SU-DHL-6 (cell line): ENCODE results near the gene MICAL3.
"Not testable (repeated sequence)": the region's sequence is repeated elsewhere in the genome, so short reads cannot be mapped to it uniquely, and the experiment has no call there.

Source experiments
- H2AFZ ChIP-seq: fragments of 200-600 bp; sonication (generic); 2 replicates; pipeline ENCODE4 v1.6.1; 2014; ENCODE audit warnings: low read depth, mild to moderate bottlenecking, moderate library complexity, mixed read lengths, antibody characterized with exemption, low read length; ENCODE audit not compliant: severe bottlenecking
- H3F3A ChIP-seq: fragments of 200-600 bp; shearing (Covaris generic); 2 replicates; pipeline ENCODE4 v1.6.0; 2016; ENCODE audit warnings: antibody characterized with exemption, mild to moderate bottlenecking; ENCODE audit not compliant: insufficient read depth
- H3K27ac ChIP-seq: fragments of 200-600 bp; sonication (generic); 2 replicates; pipeline ENCODE4 v1.5.1; 2016; ENCODE audit warnings: low read depth, mild to moderate bottlenecking, low read length, moderate library complexity, mixed read lengths
- H3K27me3 ChIP-seq: fragments of 200-600 bp; sonication (generic), shearing (Covaris generic); 2 replicates; pipeline ENCODE4 v1.6.0; 2014; ENCODE audit warnings: mild to moderate bottlenecking, low read length
- H3K36me3 ChIP-seq: fragments of 200-600 bp; sonication (generic); 2 replicates; pipeline ENCODE4 v1.6.1; 2014; ENCODE audit warnings: mild to moderate bottlenecking, low read length, mixed read lengths
- H3K4me2 ChIP-seq: fragments of 300-600, 200-600 bp; shearing (Covaris generic), sonication (generic); 2 replicates; pipeline ENCODE4 v1.6.0; 2014; ENCODE audit warnings: low read length, low read depth, mild to moderate bottlenecking; ENCODE audit not compliant: poor library complexity, severe bottlenecking
- H3K4me3 ChIP-seq: fragments of 200-600 bp; sonication (generic); 2 replicates; pipeline ENCODE4 v1.5.1; 2014; ENCODE audit warnings: antibody characterized with exemption, low read length, mild to moderate bottlenecking, mixed read lengths; ENCODE audit not compliant: insufficient read depth, poor library complexity, severe bottlenecking
- H3K79me2 ChIP-seq: fragments of 200-600 bp; sonication (generic); 2 replicates; pipeline ENCODE4 v1.6.1; 2014; ENCODE audit warnings: mild to moderate bottlenecking, low read length, moderate library complexity; ENCODE audit not compliant: insufficient read depth
- H3K9ac ChIP-seq: fragments of 200-600 bp; sonication (generic); 2 replicates; pipeline ENCODE4 v1.7.0; 2014; ENCODE audit warnings: mild to moderate bottlenecking, low read length
- H3K9me2 ChIP-seq: fragments of 200-600 bp; sonication (generic); replicated peaks from 2 replicates; pipeline ENCODE4 v1.6.1; 2014; ENCODE audit warnings: low read length; ENCODE audit not compliant: insufficient read depth
- H3K9me3 ChIP-seq: fragments of 200-600 bp; sonication (generic); 2 replicates; pipeline ENCODE4 v1.6.1; 2014; ENCODE audit warnings: low read length, mixed read lengths; ENCODE audit not compliant: insufficient read depth
- H4K20me1 ChIP-seq: fragments of 200-600 bp; sonication (generic); 2 replicates; pipeline ENCODE4 v1.6.1; 2014; ENCODE audit warnings: low read depth, mild to moderate bottlenecking, antibody characterized with exemption, low read length, moderate library complexity, mixed read lengths
- EZH2phosphoT487 ChIP-seq: fragments of 200-600 bp; sonication (generic), shearing (Covaris generic); conservative IDR thresholded peaks from 2 replicates; pipeline ENCODE4 v1.6.1; 2018; ENCODE audit warnings: mild to moderate bottlenecking, antibody characterized with exemption, low read length, moderate library complexity, mixed read lengths
- TF ChIP-seq, protein P1 (sequence below): fragments of 200-600 bp; sonication (generic); IDR thresholded peaks from one replicate; pipeline ENCODE4 v1.5.1; 2017; ENCODE audit warnings: antibody characterized with exemption, mild to moderate bottlenecking, low read length, moderate library complexity; ENCODE audit not compliant: insufficient read depth, poor library complexity, severe bottlenecking

The MICAL3 gene

DNA sequence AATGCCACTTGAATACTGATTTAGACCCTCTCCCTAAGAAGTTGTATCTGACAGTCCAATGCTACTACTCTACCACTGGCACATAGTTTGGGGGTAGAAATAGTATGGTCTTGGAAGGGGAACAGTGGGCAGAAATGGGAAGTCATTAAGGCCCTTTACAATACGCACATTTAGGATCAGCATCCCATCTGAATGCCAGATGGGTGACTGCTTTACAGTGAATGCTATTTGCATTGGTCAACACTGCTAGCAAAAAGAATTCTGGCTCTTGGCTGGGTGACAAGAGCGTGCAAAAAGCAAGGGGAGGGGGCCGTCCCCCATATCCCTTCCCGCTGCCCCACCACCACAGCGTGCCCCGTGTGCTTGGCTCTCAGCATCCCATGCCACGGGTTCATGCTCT lies 145.4 kb downstream of the MICAL3 start:
- no peaks in the 10 kb centered on the region for H3K9me2 ChIP-seq
- no peaks in the 10 kb centered on the region for H3K79me2 ChIP-seq
- no peak overlapping the region for H3K4me2 ChIP-seq
- no peak overlapping the region for H3K4me3 ChIP-seq
- no peaks in the 10 kb centered on the region for H4K20me1 ChIP-seq
- H3K9ac ChIP-seq = no peak overlapping the region
- H3K27me3 ChIP-seq = no peaks in the 10 kb centered on the region
- H3K9me3 ChIP-seq = no peaks in the 10 kb centered on the region
- H3K27ac ChIP-seq = no peak overlapping the region
- no peak overlapping the region for H2AFZ ChIP-seq
- TF ChIP-seq EZH2phosphoT487 = no peak
- TF ChIP-seq, protein P1, sequence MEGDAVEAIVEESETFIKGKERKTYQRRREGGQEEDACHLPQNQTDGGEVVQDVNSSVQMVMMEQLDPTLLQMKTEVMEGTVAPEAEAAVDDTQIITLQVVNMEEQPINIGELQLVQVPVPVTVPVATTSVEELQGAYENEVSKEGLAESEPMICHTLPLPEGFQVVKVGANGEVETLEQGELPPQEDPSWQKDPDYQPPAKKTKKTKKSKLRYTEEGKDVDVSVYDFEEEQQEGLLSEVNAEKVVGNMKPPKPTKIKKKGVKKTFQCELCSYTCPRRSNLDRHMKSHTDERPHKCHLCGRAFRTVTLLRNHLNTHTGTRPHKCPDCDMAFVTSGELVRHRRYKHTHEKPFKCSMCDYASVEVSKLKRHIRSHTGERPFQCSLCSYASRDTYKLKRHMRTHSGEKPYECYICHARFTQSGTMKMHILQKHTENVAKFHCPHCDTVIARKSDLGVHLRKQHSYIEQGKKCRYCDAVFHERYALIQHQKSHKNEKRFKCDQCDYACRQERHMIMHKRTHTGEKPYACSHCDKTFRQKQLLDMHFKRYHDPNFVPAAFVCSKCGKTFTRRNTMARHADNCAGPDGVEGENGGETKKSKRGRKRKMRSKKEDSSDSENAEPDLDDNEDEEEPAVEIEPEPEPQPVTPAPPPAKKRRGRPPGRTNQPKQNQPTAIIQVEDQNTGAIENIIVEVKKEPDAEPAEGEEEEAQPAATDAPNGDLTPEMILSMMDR = no peak
- H3F3A ChIP-seq = no peaks in the 10 kb centered on the region
- no peaks in the 10 kb centered on the region for H3K36me3 ChIP-seq

DNA sequence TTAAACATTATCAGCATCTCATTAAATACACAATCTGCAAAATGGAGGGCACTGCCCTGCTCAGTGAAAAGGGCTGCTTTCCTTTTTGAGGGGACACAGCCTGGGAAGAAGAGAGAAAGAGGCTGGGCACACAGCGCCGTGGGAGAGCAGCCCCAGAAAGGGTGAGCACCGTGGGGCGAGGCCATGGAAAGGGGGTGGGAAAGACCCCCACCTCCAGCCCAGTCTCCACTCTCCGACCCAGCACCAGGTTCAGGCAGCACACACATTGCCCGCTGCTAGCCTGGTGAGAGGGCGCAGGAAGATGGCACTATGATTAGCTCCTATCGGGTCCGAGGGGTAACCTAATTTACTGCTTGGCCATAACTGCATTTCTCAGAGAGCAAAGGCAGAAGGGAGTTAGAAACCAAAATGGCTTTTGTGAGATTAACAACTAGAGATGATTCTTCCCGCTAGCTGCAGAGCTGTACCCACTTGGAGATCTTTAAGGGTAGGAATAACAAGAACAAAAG lies 146.1 kb downstream of the MICAL3 start:
- no peaks in the 10 kb centered on the region for H3K79me2 ChIP-seq
- no peaks in the 10 kb centered on the region for H3K27me3 ChIP-seq
- no peak for TF ChIP-seq EZH2phosphoT487
- TF ChIP-seq, protein P1 = no peak
- no peak overlapping the region for H2AFZ ChIP-seq
- H3F3A ChIP-seq = no peaks in the 10 kb centered on the region
- no peaks in the 10 kb centered on the region for H3K9me2 ChIP-seq
- no peaks in the 10 kb centered on the region for H3K36me3 ChIP-seq
- no peak overlapping the region for H3K9ac ChIP-seq
- no peak overlapping the region for H3K4me2 ChIP-seq
- no peaks in the 10 kb centered on the region for H4K20me1 ChIP-seq
- H3K9me3 ChIP-seq = no peaks in the 10 kb centered on the region
- H3K27ac ChIP-seq = no peak overlapping the region
- H3K4me3 ChIP-seq = no peak overlapping the region

DNA sequence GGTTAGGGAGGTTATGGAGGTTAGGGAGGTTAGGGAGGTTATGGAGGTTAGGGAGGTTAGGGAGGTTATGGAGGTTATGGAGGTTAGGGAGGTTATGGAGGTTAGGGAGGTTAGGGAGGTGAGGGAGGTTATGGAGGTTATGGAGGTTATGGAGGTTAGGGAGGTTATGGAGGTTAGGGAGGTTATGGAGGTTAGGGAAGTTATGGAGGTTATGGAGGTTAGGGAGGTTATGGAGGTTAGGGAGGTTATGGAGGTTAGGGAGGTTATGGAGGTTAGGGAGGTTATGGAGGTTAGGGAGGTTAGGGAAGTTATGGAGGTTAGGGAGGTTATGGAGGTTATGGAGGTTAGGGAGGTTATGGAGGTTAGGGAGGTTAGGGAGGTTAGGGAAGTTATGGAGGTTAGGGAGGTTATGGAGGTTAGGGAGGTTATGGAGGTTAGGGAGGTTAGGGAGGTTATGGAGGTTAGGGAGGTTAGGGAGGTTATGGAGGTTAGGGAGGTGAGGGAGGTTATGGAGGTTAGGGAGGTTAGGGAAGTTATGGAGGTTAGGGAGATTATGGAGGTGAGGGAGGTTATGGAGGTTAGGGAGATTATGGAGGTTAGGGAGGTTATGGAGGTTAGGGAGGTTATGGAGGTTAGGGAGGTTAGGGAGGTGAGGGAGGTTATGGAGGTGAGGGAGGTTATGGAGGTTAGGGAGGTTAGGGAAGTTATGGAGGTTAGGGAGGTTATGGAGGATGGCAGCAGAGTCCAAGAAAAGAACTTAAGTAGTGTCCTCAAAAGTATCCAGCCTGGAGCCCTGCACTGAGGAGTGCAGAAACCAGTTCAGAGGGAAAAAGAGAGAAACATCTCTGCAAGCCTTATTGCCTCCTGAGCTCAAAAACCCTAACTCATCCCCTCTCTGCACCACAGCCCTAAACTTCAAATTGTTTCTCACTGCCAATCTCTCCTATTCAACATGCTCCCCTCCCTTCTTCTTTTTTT lies 147.2 kb downstream of the MICAL3 start:
- not testable (repeated sequence) for H3K9ac ChIP-seq, H3K9me2 ChIP-seq, H2AFZ ChIP-seq, H3K79me2 ChIP-seq, H3K27me3 ChIP-seq, H3K36me3 ChIP-seq, H3K9me3 ChIP-seq, H3K27ac ChIP-seq, H3K4me2 ChIP-seq, H3K4me3 ChIP-seq, H3F3A ChIP-seq, H4K20me1 ChIP-seq

DNA sequence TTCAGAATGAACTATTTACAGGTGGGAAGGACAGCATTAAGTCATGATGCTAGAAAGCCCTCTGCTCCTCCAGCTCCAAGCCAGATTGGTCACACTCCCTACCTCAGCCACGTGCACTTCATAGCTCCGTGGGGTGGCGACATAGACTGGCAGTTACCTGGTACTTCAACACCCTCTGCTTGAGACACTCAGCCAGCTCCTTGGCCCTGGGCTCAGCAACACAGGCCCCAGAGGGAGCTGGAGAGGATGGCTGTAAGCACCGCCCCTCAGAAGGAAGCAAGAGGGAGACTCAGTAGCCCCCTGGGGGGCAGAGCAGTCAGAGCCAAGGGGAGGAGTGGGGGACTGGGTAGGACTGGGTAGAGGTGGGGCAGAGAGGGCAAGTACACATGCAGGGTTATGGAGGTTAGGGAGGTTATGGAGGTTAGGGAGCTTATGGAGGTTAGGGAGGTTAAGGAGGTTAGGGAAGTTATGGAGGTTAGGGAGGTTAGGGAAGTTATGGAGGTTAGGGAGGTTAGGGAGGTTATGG lies 148.0 kb downstream of the MICAL3 start:
- H3K4me2 ChIP-seq = no peak overlapping the region
- no peak for TF ChIP-seq EZH2phosphoT487
- TF ChIP-seq, protein P1 = no peak
- H4K20me1 ChIP-seq = no peaks in the 10 kb centered on the region
- no peaks in the 10 kb centered on the region for H3K9me2 ChIP-seq
- H2AFZ ChIP-seq = no peak overlapping the region
- no peak overlapping the region for H3K9ac ChIP-seq
- no peak overlapping the region for H3K4me3 ChIP-seq
- no peaks in the 10 kb centered on the region for H3K79me2 ChIP-seq
- no peaks in the 10 kb centered on the region for H3F3A ChIP-seq
- no peak overlapping the region for H3K27ac ChIP-seq
- no peaks in the 10 kb centered on the region for H3K36me3 ChIP-seq
- no peaks in the 10 kb centered on the region for H3K27me3 ChIP-seq
- no peaks in the 10 kb centered on the region for H3K9me3 ChIP-seq
